HepG2 (cell line): ENCODE measurements around the gene LGR6. TPM values are rescaled to one million over a fixed set of nuclear protein-coding genes. Genes with fewer than 3 reads are reported as not detected.

Experiments used
- ARNT2 ChIP-seq: sonication (generic); formaldehyde crosslinking; IDR thresholded peaks from 2 replicates; pipeline ENCODE4 v1.8.0; 2022; ENCODE audit warnings: mild to moderate bottlenecking, low read depth, missing genetic modification reagents, moderate library complexity
- CC2D1A ChIP-seq: sonication (generic); formaldehyde crosslinking; IDR thresholded peaks from 2 replicates; pipeline ENCODE4 v1.8.1; 2023; ENCODE audit warnings: mild to moderate bottlenecking, missing genetic modification reagents
- CEBPG ChIP-seq: IDR thresholded peaks from 2 replicates; pipeline ENCODE4 v1.6.1; 2016
- FOXA1 ChIP-seq, 2 experiments: fragments of 450-650 bp in 1 of 2; sonication (generic) in 1 of 2; formaldehyde crosslinking in 1 of 2; IDR thresholded peaks; 2 replicates each; pipeline versions ENCODE4 v1.4.0 to v1.6.1; 2016 to 2020; ENCODE audit warnings: missing genetic modification reagents in 1 of 2
- FOXP1 ChIP-seq, 2 experiments: fragments of 450-650 bp in 1 of 2; IDR thresholded peaks; 2 replicates each; pipeline ENCODE4 v1.6.1; 2017 to 2018; ENCODE audit warnings: antibody characterized with exemption in 1 of 2
- GFI1 ChIP-seq: sonication (generic); formaldehyde crosslinking; IDR thresholded peaks from 2 replicates; pipeline ENCODE4 v1.5.0; 2020; ENCODE audit warnings: missing genetic modification reagents, mild to moderate bottlenecking, borderline replicate concordance
- GPN1 ChIP-seq: sonication (generic); formaldehyde crosslinking; IDR thresholded peaks from 2 replicates; pipeline ENCODE4 v1.5.1; 2020; ENCODE audit warnings: missing genetic modification reagents, borderline replicate concordance
- HCFC1 ChIP-seq: fragments of 150-350 bp; IDR thresholded peaks from 2 replicates; pipeline ENCODE4 v1.6.1; 2014; ENCODE audit warnings: low read depth, low read length
- HES4 ChIP-seq: sonication (generic); formaldehyde crosslinking; IDR thresholded peaks from 2 replicates; pipeline ENCODE4 v1.9.0; 2021; ENCODE audit warnings: mild to moderate bottlenecking, missing genetic modification reagents, borderline replicate concordance
- KDM3A ChIP-seq: IDR thresholded peaks from 2 replicates; pipeline ENCODE4 v1.6.1; 2018; ENCODE audit warnings: low read depth, missing compliant biosample characterization
- KMT2B ChIP-seq: IDR thresholded peaks from 2 replicates; pipeline ENCODE4 v1.6.1; 2016; ENCODE audit warnings: missing genetic modification reagents, missing compliant biosample characterization
- MED8 ChIP-seq: sonication (generic); formaldehyde crosslinking; IDR thresholded peaks from 2 replicates; pipeline ENCODE4 v1.8.1; 2023; ENCODE audit warnings: mild to moderate bottlenecking, missing genetic modification reagents; ENCODE audit not compliant: insufficient replicate concordance
- MEIS2 ChIP-seq: sonication (generic); formaldehyde crosslinking; IDR thresholded peaks from 2 replicates; pipeline ENCODE4 v1.9.0; 2021; ENCODE audit warnings: mild to moderate bottlenecking, missing genetic modification reagents
- NR0B2 ChIP-seq: sonication (generic); formaldehyde crosslinking; IDR thresholded peaks from 2 replicates; pipeline ENCODE4 v1.4.0; 2020; ENCODE audit warnings: mild to moderate bottlenecking, missing genetic modification reagents
- SETDB1 ChIP-seq: sonication (generic); formaldehyde crosslinking; IDR thresholded peaks from 2 replicates; pipeline ENCODE4 v1.5.1; 2020; ENCODE audit warnings: missing genetic modification reagents, mild to moderate bottlenecking, borderline replicate concordance
- SMARCC2 ChIP-seq: fragments of 450-650 bp; IDR thresholded peaks from 2 replicates; pipeline ENCODE4 v1.6.1; 2017; ENCODE audit warnings: antibody characterized with exemption, mild to moderate bottlenecking
- SNRNP70 ChIP-seq: fragments of 200-400 bp; formaldehyde crosslinking; IDR thresholded peaks from 2 replicates; pipeline ENCODE4 v1.6.1; 2017; ENCODE audit warnings: mild to moderate bottlenecking, low read depth, low read length, moderate library complexity
- ZFP41 ChIP-seq: sonication (generic); formaldehyde crosslinking; IDR thresholded peaks from 2 replicates; pipeline ENCODE4 v1.4.0; 2020; ENCODE audit warnings: mild to moderate bottlenecking, missing genetic modification reagents, borderline replicate concordance
- ZNF260 ChIP-seq: sonication (generic); formaldehyde crosslinking; IDR thresholded peaks from 2 replicates; pipeline ENCODE4 v1.4.0; 2020; ENCODE audit warnings: missing genetic modification reagents, low read depth, mild to moderate bottlenecking, borderline replicate concordance
- ZNF687 ChIP-seq: sonication (generic); formaldehyde crosslinking; IDR thresholded peaks from 2 replicates; pipeline ENCODE4 v1.5.1; 2020; ENCODE audit warnings: mild to moderate bottlenecking, missing genetic modification reagents, moderate library complexity
- ZNF737 ChIP-seq: sonication (generic); formaldehyde crosslinking; IDR thresholded peaks from 2 replicates; pipeline ENCODE4 v1.5.0; 2020; ENCODE audit warnings: missing genetic modification reagents, mild to moderate bottlenecking, borderline replicate concordance
- polyA plus RNA-seq, 8 experiments: library from polyadenylated mRNA; depleted of rRNA in 3 of 8; stranded (reverse) in 7 of 8; unstranded in 1 of 8; fragments of >200 nt; fragmentation: Illumina TruSeq in 4 of 8; extraction: Trizol in 4 of 8; gene quantifications; 2 replicates each; pipeline versions ENCODE4 v1.2.1 to v1.2.3, GENCODE V29; 2011 to 2016; ENCODE audit warnings: low read depth in 4 of 8, missing spikeins in 1 of 8, mixed read lengths in 1 of 8; ENCODE audit not compliant: insufficient read depth in 1 of 8
- total RNA-seq, 5 experiments: library from RNA; depleted of rRNA; stranded (reverse); fragments of >200 nt; fragmentation: Illumina TruSeq; extraction: Trizol; gene quantifications; 2 replicates each; pipeline ENCODE4 v1.2.3, GENCODE V29; 2016; ENCODE audit warnings: low read depth in 1 of 5
- TF ChIP-seq, protein P1 (sequence below): sonication (generic); formaldehyde crosslinking; IDR thresholded peaks from 2 replicates; pipeline ENCODE4 v1.5.1; 2020; ENCODE audit warnings: missing genetic modification reagents, mild to moderate bottlenecking, borderline replicate concordance
- TF ChIP-seq, protein P2 (sequence below): IDR thresholded peaks from 2 replicates; pipeline ENCODE4 v1.6.1; 2016; ENCODE audit warnings: mild to moderate bottlenecking, missing biosample characterization, missing genetic modification reagents
- TF ChIP-seq, protein P3 (sequence below): sonication (generic); formaldehyde crosslinking; IDR thresholded peaks from 2 replicates; pipeline ENCODE4 v1.8.1; 2023; ENCODE audit warnings: missing genetic modification reagents, mild to moderate bottlenecking, borderline replicate concordance

The LGR6 gene
- total and polyA plus RNA-seq, 2 of the 13 experiments (the other 11 are each of a cell fraction or from before 2014, with no cell fraction given) = 0.07 TPM; not detected in 1

GRCh38 chr1:202348509-202349205 lies 155.1 kb downstream of the LGR6 start, which contains the start of gene PPP1R12B (continued):
- TF ChIP-seq ZNF687 (CRISPR knock-in tag) = peak; percentile 88
- TF ChIP-seq, protein P1, sequence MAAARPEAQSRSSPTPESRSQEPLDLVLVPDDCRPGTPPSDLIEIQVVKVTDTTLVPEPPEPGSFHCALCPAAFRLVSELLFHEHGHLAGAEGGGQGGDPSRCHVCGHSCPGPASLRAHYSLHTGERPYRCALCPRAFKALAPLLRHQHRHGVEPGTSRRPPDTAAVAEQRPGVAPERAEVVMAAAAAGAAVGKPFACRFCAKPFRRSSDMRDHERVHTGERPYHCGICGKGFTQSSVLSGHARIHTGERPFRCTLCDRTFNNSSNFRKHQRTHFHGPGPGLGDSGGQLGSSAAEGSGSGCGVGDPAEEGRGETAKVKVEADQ (CRISPR knock-in tag) = peak; percentile 67; the same call in 1 of the 2 replicates
- TF ChIP-seq ARNT2 (CRISPR knock-in tag) = peak; percentile 72
- no peak for TF ChIP-seq ZFP41 (CRISPR knock-in tag)
- peak; percentile 93 for TF ChIP-seq KMT2B (CRISPR knock-in tag)
- TF ChIP-seq NR0B2 (CRISPR knock-in tag) = peak; percentile 85; the same call in 1 of the 2 replicates
- TF ChIP-seq, protein P2, sequence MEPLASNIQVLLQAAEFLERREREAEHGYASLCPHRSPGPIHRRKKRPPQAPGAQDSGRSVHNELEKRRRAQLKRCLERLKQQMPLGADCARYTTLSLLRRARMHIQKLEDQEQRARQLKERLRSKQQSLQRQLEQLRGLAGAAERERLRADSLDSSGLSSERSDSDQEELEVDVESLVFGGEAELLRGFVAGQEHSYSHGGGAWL (CRISPR knock-in tag) = peak; percentile 71
- TF ChIP-seq ZNF737 (CRISPR knock-in tag) = peak; percentile 25; the same call in 1 of the 2 replicates
- TF ChIP-seq CC2D1A (CRISPR knock-in tag) = no peak
- TF ChIP-seq KDM3A = peak; percentile 56; the same call in 1 of the 2 replicates
- TF ChIP-seq FOXA1 (IDR thresholded peaks at IDR 0.05) = no peak
- TF ChIP-seq FOXA1 (CRISPR knock-in tag; IDR thresholded peaks at IDR 0.05) = no peak; the same call in 1 of the 2 replicates
- TF ChIP-seq FOXP1 (IDR thresholded peaks at IDR 0.05) = no peak
- TF ChIP-seq FOXP1 (CRISPR knock-in tag; IDR thresholded peaks at IDR 0.05) = no peak
- TF ChIP-seq SNRNP70 = no peak
- TF ChIP-seq, protein P3, sequence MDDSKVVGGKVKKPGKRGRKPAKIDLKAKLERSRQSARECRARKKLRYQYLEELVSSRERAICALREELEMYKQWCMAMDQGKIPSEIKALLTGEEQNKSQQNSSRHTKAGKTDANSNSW = peak; percentile 84; the same call in 1 of the 2 replicates
- TF ChIP-seq ZNF260 (CRISPR knock-in tag) = no peak
- no peak for TF ChIP-seq GPN1 (CRISPR knock-in tag)
- TF ChIP-seq CEBPG (CRISPR knock-in tag) = no peak; the same call in 1 of the 2 replicates
- TF ChIP-seq MED8 (CRISPR knock-in tag) = peak; percentile 48
- TF ChIP-seq SETDB1 (CRISPR knock-in tag) = no peak
- TF ChIP-seq MEIS2 (CRISPR knock-in tag) = peak; percentile 19; the same call in 1 of the 2 replicates
- no peak for TF ChIP-seq HES4 (CRISPR knock-in tag)
- TF ChIP-seq HCFC1 = peak; percentile 96
- no peak for TF ChIP-seq GFI1 (CRISPR knock-in tag)
- no peak for TF ChIP-seq SMARCC2
